Hepatocyte (in vitro differentiated cells): ENCODE data around the gene TAF9B.

ENCODE experiments used
- EZH2 ChIP-seq: fragments of 200-600 bp; sonication (generic); IDR thresholded peaks from 2 replicates; pipeline ENCODE4 v1.6.1; 2016; ENCODE audit warnings: antibody characterized with exemption, mild to moderate bottlenecking, borderline replicate concordance
- TF ChIP-seq, protein P1 (sequence below): fragments of 200-600 bp; sonication (generic); IDR thresholded peaks from 2 replicates; pipeline ENCODE4 v1.5.1; 2016; ENCODE audit warnings: antibody characterized with exemption, mild to moderate bottlenecking; ENCODE audit not compliant: poor library complexity

DNA sequence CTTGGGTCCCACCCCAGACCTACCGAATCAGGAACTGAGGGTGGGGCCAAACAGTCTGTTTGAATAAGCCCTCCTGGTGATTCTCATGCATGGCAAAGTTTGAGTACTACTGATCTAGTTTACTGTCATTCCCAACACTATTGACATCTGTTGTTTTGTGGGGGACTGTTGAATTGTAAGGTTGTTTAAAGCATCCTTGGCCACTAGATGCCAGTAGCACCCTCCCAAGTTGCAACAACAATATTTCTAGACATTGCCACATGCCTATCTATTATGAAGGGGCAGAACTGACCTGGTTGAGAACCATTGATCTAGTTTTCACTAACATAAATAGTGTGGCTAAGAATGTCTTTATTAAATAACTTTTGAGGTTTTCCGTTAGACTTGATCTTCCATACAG is 15.1 kb downstream of the TAF9B start:
- TF ChIP-seq EZH2: no peak
- TF ChIP-seq, protein P1, sequence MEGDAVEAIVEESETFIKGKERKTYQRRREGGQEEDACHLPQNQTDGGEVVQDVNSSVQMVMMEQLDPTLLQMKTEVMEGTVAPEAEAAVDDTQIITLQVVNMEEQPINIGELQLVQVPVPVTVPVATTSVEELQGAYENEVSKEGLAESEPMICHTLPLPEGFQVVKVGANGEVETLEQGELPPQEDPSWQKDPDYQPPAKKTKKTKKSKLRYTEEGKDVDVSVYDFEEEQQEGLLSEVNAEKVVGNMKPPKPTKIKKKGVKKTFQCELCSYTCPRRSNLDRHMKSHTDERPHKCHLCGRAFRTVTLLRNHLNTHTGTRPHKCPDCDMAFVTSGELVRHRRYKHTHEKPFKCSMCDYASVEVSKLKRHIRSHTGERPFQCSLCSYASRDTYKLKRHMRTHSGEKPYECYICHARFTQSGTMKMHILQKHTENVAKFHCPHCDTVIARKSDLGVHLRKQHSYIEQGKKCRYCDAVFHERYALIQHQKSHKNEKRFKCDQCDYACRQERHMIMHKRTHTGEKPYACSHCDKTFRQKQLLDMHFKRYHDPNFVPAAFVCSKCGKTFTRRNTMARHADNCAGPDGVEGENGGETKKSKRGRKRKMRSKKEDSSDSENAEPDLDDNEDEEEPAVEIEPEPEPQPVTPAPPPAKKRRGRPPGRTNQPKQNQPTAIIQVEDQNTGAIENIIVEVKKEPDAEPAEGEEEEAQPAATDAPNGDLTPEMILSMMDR: peak; percentile 25
